GM23248 (cell line): ENCODE measurements around the gene PRDM1.

ENCODE experiments used
- EZH2 ChIP-seq: fragments of 200-600 bp; sonication (generic); IDR thresholded peaks from 2 replicates; pipeline ENCODE4 v1.6.1; 2018; ENCODE audit warnings: antibody characterized with exemption, mild to moderate bottlenecking; ENCODE audit not compliant: insufficient read depth, poor library complexity, severe bottlenecking
- EZH2phosphoT487 ChIP-seq: fragments of 200-600 bp; sonication (generic); IDR thresholded peaks from 2 replicates; pipeline ENCODE4 v1.6.1; 2018; ENCODE audit warnings: antibody characterized with exemption, moderate library complexity, mild to moderate bottlenecking, low read depth; ENCODE audit not compliant: insufficient read depth

DNA sequence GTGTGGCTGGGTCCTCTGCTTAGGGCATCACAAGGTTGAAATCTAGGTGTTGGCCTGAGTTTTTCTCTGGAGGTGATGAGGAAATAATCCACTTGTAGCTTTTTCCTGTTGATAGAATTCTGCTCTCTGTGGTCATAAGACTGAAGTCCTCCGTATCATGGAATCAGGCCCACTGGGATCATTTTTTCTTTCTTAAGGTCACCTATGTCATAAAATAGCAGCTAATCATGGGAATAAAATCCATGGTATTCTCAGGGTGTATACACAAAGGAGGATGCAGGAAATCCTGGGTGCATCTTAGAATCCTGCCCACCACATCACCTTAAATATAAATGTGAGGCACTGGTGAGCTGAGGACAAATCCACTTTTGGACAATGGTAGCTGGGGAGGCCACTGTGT is 72.7 kb downstream of the PRDM1 start:
- no peak for TF ChIP-seq EZH2
- no peak for TF ChIP-seq EZH2phosphoT487
